Measurements from ENCODE around the gene GPR146. TPM values are rescaled to one million over a fixed set of nuclear protein-coding genes. Genes with fewer than 3 reads are reported as not detected.

GPR146 gene, protein sequence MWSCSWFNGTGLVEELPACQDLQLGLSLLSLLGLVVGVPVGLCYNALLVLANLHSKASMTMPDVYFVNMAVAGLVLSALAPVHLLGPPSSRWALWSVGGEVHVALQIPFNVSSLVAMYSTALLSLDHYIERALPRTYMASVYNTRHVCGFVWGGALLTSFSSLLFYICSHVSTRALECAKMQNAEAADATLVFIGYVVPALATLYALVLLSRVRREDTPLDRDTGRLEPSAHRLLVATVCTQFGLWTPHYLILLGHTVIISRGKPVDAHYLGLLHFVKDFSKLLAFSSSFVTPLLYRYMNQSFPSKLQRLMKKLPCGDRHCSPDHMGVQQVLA
- 2.7 TPM for total RNA-seq
- polyA plus RNA-seq (ENCODE audit: insufficient read depth in 1 of 8, insufficient read length in 8 of 8, low replicate concordance in 1 of 8), result 1 to 10 TPM; 2.3 to 4.8 (median 3.4) TPM
- long read RNA-seq, donor 1, partial matches to known transcripts, result 0 of 1 reads
- long read RNA-seq, donor 1, other reads (novel, unspliced or antisense), result 0 of 1 reads
- long read RNA-seq, donor 2, result 0 reads
- long read RNA-seq, donor 3, partial matches to known transcripts, result 0 of 3 reads
- long read RNA-seq, donor 3, other reads (novel, unspliced or antisense), result 0 of 3 reads
- long read RNA-seq, donor 4, partial matches to known transcripts, result 0 of 2 reads
- long read RNA-seq, donor 4, other reads (novel, unspliced or antisense), result 0 of 2 reads
- long read RNA-seq, donor 5, partial matches to known transcripts, result 0 of 6 reads
- long read RNA-seq, donor 5, other reads (novel, unspliced or antisense), result 0 of 6 reads
- long read RNA-seq, donor 6, transcript GPR146-201 (2 exons, 1,969 nt), result major isoform, 5 of 6 reads
- long read RNA-seq, donor 6, partial matches to known transcripts, result 0 of 6 reads
- long read RNA-seq, donor 6, other reads (novel, unspliced or antisense), result 0 of 6 reads
- long read RNA-seq, donor 7, partial matches to known transcripts, result 0 of 3 reads
- long read RNA-seq, donor 7, other reads (novel, unspliced or antisense), result 0 of 3 reads
- long read RNA-seq, donor 8, partial matches to known transcripts, result 0 of 2 reads
- long read RNA-seq, donor 8, other reads (novel, unspliced or antisense), result 0 of 2 reads
- long read RNA-seq, donor 9, result 0 reads
- long read RNA-seq, donor 10, partial matches to known transcripts, result 0 of 3 reads
- long read RNA-seq, donor 10, other reads (novel, unspliced or antisense), result 0 of 3 reads
- long read RNA-seq, donor 11, partial matches to known transcripts, result 0 of 3 reads
- long read RNA-seq, donor 11, other reads (novel, unspliced or antisense), result 0 of 3 reads

DNA sequence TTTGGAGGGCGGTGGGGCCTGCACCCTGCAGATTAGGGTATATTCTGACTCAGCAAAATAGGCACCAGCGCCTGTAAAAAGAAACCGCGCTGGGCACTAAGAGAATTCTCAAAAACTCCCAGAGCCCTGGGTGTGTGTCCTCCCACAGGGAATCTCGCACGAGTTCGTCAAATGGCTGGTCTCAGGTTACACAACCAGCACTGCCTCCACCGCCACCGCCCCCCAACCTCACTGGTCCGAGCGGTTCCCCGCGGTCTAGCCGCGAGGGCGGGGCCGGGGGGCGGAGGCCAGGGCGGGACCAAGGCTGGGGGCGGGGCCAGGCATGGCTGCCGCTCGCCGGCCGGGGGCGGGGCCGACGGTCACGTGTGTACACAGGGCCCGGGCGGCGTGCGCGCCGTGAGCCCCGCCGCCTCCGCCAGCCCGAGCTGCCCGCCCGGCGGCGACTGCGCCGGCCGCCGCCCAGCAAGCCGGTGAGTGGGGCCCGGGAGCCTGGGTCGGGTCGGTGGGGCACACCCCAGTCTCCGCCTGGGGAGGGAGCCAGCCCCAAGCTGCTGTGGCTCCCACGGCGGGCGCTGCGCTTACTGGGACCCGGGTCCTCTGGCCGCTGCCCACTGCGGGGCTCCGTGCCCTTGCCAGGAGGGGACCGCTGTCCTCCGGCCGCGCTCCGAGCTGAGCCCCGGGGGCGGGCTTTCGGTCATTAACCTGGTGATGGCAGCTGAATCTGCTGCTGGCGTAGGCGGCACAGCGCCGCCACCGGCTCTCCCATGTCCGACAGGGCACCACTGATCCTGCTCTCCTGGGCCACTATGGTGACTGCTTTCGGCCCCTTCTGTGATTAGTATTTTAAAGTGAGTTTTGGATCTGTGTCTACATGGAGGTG is at the start of gene GPR146:
Gene GPR146, plus strand, starts transcription at position 358 of the 880 bp plus-strand sequence. CDS start 12,970 bp downstream, outside the sequence.
- DNase-seq, result peak; percentile 97
- WGBS (ENCODE audit: insufficient coverage), result under 1% methylated on average over 73 of the region's 74 CpGs
- Histone ChIP-seq H3K36me3 (ENCODE audit: control insufficient read depth, insufficient read depth, low read length) (no peaks in the 10 kb centered on the region), H3K9me3 (replicated peaks; ENCODE audit: control insufficient read depth, low read depth, low read length) (no peaks in the 10 kb centered on the region), H3K27ac (ENCODE audit: low read length) (peak within 1 kb of the TSS; percentile 93), H3K4me1 (ENCODE audit: control insufficient read depth, insufficient read depth, low read length) (peaks cover 58% of the 10 kb centered on the region), H3K4me3 (ENCODE audit: low read length) (peak within 1 kb of the TSS; percentile 54), H3K27me3 (ENCODE audit: control insufficient read depth, insufficient read depth, low read length) (no peaks in the 10 kb centered on the region)

DNA sequence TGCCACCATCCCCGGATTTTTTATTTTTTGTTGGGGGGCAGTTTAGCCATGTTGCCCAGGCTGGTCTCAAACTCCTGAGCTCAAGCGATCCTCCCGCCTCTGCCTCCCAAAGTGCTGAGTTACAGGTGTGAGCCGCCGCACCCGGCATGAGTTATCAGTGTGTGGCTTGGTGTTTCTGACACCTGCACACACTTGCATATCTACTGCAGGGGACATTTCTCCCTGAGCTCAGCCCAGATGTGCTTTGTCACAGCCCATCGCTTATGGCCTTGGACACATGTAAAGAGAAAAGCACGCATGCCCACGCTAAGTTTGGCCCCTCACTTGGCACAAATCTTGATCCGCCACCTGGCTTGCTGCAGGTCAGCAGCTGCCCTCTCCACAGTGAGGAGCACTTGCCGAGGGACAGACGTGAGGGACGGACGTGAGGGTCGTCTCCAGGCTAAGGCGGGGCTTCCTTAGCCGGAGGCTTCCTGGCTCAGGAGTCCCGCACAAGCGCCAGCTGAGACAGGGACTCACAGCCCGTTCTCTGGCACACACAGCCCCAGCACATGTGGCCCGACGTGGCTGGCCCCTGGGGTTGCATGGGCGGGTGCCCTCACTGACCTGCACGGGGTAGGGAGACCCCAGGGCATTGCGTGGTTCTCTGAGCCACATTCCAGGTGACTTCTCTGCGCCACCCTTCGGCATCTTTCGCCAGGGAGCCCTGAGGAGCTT is 49.6 kb upstream of the GPR146 start:
- 56% methylated on average over 21 of the region's 28 CpGs for WGBS (ENCODE audit: insufficient coverage)

DNA sequence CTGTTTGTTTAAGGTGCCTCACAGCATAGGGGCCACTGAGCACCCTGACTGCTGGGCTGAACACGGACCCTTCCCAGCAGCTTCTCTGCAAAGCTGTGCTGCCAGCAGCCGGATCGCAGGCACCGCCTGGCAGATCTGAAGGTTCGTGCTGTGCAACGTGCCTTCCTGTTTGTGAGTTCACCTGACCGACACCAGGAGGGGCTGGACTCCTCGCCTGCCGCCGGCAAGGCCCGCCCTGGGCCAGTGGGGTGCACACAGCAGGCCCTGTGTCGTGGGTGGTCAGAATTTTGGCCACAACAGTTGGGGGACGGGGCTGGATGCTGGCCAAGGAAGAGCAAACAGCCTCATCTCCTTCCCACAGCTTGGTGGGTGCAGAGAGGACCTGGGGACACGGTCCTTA is 48.8 kb upstream of the GPR146 start:
- peaks cover 41% of the 10 kb centered on the region for H3K4me1 ChIP-seq (ENCODE audit: control insufficient read depth, insufficient read depth, low read length)
- no peaks in the 10 kb centered on the region for H3K27me3 ChIP-seq (ENCODE audit: control insufficient read depth, insufficient read depth, low read length)
- no peak overlapping the region for H3K27ac ChIP-seq (ENCODE audit: low read length)
- H3K36me3 ChIP-seq (ENCODE audit: control insufficient read depth, insufficient read depth, low read length), result peaks cover 30% of the 10 kb centered on the region
- no peak overlapping the region for H3K4me3 ChIP-seq (ENCODE audit: low read length)
- 78% methylated on average over 7 of the region's 14 CpGs for WGBS (ENCODE audit: insufficient coverage)
- no peak for DNase-seq
- no peaks in the 10 kb centered on the region for H3K9me3 ChIP-seq (replicated peaks; ENCODE audit: control insufficient read depth, low read depth, low read length)

More for the DNA sequence above, 49.6 kb upstream of the GPR146 start:
- Histone ChIP-seq H3K4me3 (ENCODE audit: low read length) (no peak overlapping the region), H3K27me3 (ENCODE audit: control insufficient read depth, insufficient read depth, low read length) (no peaks in the 10 kb centered on the region), H3K27ac (ENCODE audit: low read length) (no peak overlapping the region), H3K36me3 (ENCODE audit: control insufficient read depth, insufficient read depth, low read length) (peaks cover 27% of the 10 kb centered on the region), H3K4me1 (ENCODE audit: control insufficient read depth, insufficient read depth, low read length) (peaks cover 45% of the 10 kb centered on the region), H3K9me3 (replicated peaks; ENCODE audit: control insufficient read depth, low read depth, low read length) (no peaks in the 10 kb centered on the region)
- DNase-seq, result no peak

DNA sequence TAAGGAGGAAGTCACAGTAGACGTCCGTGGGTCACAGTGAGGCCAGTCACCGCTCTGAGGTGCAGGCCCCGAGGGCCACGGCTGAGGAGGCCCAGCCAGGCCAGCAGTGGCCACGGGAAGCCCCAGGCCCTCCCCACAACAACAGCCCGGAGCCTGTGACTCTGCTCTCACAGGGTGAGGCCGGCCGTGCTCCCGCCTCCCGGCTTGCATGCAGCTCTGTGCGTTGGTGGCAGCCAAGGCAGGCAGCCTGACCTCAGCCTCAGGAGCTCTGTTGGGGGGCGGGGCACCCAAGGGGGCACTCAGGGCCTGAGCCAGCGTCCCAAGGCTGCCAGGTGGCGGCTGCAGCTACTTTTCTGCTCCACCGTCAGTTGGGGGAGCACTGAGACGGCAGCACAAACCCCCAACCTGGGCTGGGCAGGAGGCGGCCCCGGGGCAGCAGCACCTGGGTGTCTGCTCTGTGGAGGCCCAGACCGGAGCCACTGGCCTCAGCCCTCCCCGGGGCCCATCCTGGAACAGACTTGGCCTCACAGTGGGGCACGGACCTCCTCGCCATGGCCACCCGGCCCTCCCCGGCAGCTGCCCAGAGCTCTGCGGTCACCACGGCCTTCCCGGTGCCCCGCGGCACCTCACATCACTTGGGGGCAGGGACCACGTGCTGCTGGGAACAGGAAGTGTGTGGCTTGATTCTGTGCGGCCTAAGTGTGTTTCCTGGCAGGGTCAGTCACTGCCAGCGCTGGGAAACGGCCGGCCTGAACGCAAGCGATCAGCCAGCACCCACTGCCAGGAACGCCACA is 48.1 kb upstream of the GPR146 start:
- no peak overlapping the region for H3K4me3 ChIP-seq (ENCODE audit: low read length)
- H3K36me3 ChIP-seq (ENCODE audit: control insufficient read depth, insufficient read depth, low read length), result peaks cover 36% of the 10 kb centered on the region
- no peak overlapping the region for H3K27ac ChIP-seq (ENCODE audit: low read length)
- WGBS (ENCODE audit: insufficient coverage), result 76% methylated on average over 37 of the region's 38 CpGs
- H3K9me3 ChIP-seq (replicated peaks; ENCODE audit: control insufficient read depth, low read depth, low read length), result no peaks in the 10 kb centered on the region
- H3K27me3 ChIP-seq (ENCODE audit: control insufficient read depth, insufficient read depth, low read length), result no peaks in the 10 kb centered on the region
- DNase-seq, result no peak
- peaks cover 34% of the 10 kb centered on the region for H3K4me1 ChIP-seq (ENCODE audit: control insufficient read depth, insufficient read depth, low read length)

DNA sequence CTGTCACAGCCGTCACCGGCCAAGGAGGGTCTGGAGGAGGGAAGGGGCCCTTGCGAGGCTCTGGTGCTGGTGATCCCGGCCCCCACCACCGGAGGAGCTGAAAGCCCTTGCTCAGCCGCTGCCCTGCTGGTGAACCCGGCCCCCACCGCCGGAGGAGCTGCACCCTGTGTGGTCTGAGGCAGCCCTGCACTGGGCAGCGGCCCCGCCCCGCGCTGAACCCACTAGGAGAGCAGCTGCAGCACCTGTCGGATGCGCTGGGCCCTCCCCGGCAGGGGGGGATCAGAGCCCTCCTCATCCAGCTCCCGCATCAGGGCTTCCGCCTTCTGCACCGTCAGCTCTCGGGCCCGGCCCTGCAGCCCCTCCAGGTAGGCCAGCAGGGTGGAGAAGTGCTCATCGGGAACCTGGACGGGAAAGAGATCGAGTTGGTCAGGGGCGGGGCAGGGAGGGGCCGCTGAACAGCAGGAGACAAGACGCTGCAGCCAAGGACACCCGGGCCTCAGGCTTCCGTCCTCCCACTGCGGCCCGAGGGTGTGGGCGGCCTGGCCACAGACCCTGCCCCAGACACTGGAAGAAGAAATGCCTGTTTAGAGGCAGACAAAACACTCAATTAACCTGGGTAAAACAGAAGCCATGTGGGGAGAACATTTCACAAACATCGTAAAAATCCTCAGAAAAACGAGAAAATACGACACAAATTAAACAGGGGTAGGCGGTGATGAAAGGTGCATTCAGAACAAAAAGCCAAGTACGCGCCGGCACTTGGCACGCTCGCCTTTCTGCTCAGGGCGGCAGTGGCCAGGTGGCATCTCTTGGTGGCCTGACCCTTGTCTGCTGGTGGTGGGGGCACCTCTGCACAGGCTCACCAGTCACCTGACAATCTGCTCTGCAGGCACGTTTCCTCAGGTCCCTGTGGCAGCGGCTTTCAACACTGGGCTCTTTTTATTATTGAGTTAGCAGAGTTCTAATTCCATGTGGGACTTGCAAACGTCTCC is 46.6 kb upstream of the GPR146 start:
- DNase-seq, result no peak
- Histone ChIP-seq H3K4me3 (ENCODE audit: low read length) (no peak overlapping the region), H3K4me1 (ENCODE audit: control insufficient read depth, insufficient read depth, low read length) (peaks cover 20% of the 10 kb centered on the region), H3K36me3 (ENCODE audit: control insufficient read depth, insufficient read depth, low read length) (peaks cover 40% of the 10 kb centered on the region), H3K9me3 (replicated peaks; ENCODE audit: control insufficient read depth, low read depth, low read length) (no peaks in the 10 kb centered on the region), H3K27ac (ENCODE audit: low read length) (no peak overlapping the region), H3K27me3 (ENCODE audit: control insufficient read depth, insufficient read depth, low read length) (no peaks in the 10 kb centered on the region)
- 60% methylated on average over 39 of the region's 45 CpGs for WGBS (ENCODE audit: insufficient coverage)

DNA sequence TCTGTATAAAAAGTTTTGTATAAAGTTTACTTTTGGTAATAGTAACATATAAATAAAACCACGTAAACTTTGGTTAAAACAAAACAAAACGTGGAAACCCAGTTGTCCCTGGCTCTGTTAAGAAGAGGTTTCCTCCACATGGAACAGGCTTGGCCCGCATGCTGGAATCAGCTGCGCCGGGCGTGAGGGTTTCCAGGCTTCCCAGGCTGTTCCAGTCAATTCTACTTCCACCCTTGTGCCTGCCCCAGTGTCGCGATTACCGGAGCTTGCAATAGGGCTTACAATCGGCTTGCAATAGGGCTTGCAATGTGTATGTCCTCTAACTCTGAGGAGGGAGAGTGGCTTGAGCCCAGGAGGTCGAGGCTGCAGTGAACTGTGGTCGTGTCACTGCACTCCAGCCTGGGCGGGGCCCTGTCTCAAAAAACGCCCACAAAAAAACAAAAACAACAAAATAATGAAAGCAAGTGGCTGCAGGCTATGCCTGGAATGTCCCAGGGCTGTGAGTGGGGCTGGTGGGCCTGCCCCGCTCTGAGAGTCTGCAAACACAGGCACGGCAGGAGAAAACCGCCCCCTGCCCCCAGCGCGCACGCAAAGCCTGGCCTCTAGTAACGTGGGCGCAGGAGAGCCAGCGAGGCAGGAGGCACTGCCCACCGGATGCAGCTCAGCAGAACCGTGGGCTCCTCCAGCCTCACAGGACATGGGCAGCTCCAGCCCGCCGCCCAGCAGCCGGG is 45.0 kb upstream of the GPR146 start:
- WGBS (ENCODE audit: insufficient coverage), result 78% methylated on average over 17 of the region's 28 CpGs
- Histone ChIP-seq H3K9me3 (replicated peaks; ENCODE audit: control insufficient read depth, low read depth, low read length) (no peaks in the 10 kb centered on the region), H3K36me3 (ENCODE audit: control insufficient read depth, insufficient read depth, low read length) (peaks cover 40% of the 10 kb centered on the region), H3K4me3 (ENCODE audit: low read length) (no peak overlapping the region), H3K27me3 (ENCODE audit: control insufficient read depth, insufficient read depth, low read length) (no peaks in the 10 kb centered on the region), H3K27ac (ENCODE audit: low read length) (no peak overlapping the region), H3K4me1 (ENCODE audit: control insufficient read depth, insufficient read depth, low read length) (peaks cover 15% of the 10 kb centered on the region)
- DNase-seq, result no peak
